ENCODE results near the gene HS3ST5.

- TF ChIP-seq CTCF (IDR thresholded peaks at IDR 0.05; ENCODE audit: insufficient read depth, low read depth, low read length): no peak
- TF ChIP-seq EZH2 (IDR thresholded peaks at IDR 0.05; ENCODE audit: insufficient read depth, low read length): no peak
Measured at GRCh38 chr6:114039841-114040240, 303.0 kb downstream of the HS3ST5 start.

All from astrocyte (in vitro differentiated cells and primary cell).